GM21825 (cell line): ENCODE results near the gene RNPS1.
"Not testable (repeated sequence)": the region's sequence is repeated elsewhere in the genome, so short reads cannot be mapped to it uniquely, and the experiment has no call there.

ENCODE experiments used
- ATAC-seq: cut with Tn5 transposase; IDR thresholded peaks from one replicate; pipeline ENCODE4 v1.9.1; 2021; ENCODE audit warnings: mild to moderate bottlenecking, moderate library complexity; ENCODE audit not compliant: unreplicated experiment

RNPS1 gene

DNA sequence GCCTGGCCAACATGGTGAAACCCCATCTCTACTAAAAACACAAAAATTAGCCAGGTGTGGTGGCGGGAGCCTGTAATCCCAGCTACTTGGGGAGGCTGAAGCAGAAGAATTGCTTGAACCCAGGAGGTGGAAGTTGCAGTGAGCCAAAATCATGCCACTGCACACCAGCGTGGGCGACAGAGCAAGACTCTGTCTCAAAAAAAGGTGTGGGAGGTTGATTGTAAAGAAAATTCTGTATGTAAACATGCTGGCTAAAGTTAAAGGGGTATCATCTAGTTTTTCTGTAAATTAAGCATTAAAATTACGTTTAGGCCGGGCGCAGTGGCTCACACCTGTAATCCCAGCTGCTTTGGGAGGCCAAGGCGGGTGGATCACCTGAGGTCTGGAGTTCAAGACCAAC lies 9.4 kb downstream of the RNPS1 start:
- not testable (repeated sequence) for ATAC-seq

- ATAC-seq: no peak
These were observed 10.2 kb downstream of the RNPS1 start for GRCh38 chr16:2257726-2258125.

- no peak for ATAC-seq
These were observed 11.3 kb downstream of the RNPS1 start for GRCh38 chr16:2256531-2257140.

GRCh38 chr16:2253293-2253692 lies 14.6 kb downstream of the RNPS1 start:
- no peak for ATAC-seq

- ATAC-seq: no peak
These were observed 15.1 kb downstream of the RNPS1 start for GRCh38 chr16:2252806-2253148.

- ATAC-seq: peak; percentile 88
These were observed 16.4 kb downstream of the RNPS1 start, which contains the start of gene ECI1 for GRCh38 chr16:2251296-2252111. TSS of gene ECI1 (minus strand) at chr16:2251587. CDS start at chr16:2251566, 21 bp downstream.

DNA sequence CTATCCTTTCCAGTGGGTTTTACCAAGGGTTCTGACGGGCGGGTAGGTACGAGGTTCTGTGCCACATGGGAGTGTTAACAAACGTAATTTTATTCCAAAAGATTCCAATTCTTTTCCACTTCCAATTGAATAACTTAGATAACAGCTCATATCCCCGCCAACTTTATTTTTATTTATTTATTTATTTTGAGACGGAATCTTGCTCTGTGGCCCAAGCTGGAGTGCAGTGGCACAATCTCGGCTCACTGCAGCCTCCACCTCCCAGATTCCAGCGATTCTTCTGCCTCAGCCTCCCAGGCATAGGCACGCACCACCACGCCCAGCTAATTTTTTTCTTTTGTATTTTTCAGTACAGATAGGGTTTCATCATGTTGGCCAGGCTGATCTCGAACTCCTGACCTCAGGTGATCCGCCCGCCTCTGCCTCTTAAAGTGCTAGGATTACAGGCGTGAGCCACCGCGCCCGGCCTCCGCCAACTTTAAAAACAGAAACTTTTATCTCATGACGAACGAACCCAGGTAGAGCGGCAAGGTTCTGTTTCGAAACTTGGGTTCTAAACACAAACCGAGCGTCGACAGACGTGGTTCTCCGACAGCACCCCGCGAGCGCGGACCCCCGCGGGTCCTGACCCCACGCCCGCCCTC lies 17.2 kb downstream of the RNPS1 start:
- ATAC-seq: no peak

GRCh38 chr16:2246301-2246885 lies 21.5 kb downstream of the RNPS1 start:
- no peak for ATAC-seq

- no peak for ATAC-seq
These were observed 22.8 kb downstream of the RNPS1 start for GRCh38 chr16:2244926-2245795.

- no peak for ATAC-seq
These were observed 23.6 kb downstream of the RNPS1 start for GRCh38 chr16:2244301-2244700.

GRCh38 chr16:2243781-2244180 lies 24.1 kb downstream of the RNPS1 start:
- no peak for ATAC-seq

- no peak for ATAC-seq
These were observed 24.8 kb downstream of the RNPS1 start for GRCh38 chr16:2243031-2243528.

GRCh38 chr16:2242598-2242997 lies 25.3 kb downstream of the RNPS1 start:
- ATAC-seq: no peak

GRCh38 chr16:2240331-2240730 lies 27.6 kb downstream of the RNPS1 start:
- ATAC-seq: not testable (repeated sequence)

DNA sequence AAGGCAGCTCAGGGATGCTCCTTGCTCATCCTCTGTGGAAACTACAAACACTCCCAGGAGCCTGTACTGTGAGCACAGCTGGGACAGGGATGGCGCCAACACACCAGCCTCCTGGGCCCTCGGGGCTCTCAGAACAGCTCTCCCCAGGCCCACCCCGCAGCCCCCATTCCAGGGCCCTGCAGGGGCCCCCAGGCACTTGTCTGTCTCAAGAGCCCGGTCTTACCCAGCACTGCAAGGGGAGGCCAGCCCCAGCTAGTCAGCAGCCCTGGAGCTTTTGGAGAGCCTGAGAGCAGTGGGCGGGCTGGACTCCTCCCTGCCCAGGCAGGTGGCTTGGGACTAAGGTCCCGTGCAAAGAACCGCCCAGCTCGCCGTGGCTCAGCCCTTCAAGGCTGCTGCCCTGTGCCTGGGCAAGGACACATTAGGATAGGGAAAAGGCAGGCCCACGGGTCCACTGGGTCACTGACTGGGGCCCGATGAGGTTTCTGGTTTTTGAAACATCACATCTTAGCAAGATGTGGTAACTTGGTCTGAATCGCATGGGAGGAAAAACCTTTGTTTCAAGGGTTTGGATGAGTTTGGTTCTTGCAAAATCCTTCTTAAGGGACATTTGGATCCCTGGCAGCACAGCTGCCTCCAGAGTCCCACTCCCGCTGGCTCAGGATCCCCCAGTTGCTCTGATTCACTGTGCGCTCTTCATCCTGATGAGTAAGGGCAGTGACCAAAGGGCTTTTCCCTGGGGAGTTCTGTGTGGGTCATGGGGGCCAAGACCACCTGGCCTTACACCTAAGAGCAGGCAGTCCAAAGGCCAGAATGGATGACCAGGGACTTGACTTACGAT lies 28.9 kb downstream of the RNPS1 start:
- no peak for ATAC-seq

- no peak for ATAC-seq
These were observed 29.6 kb downstream of the RNPS1 start for GRCh38 chr16:2238150-2238837.

- ATAC-seq: no peak
These were observed 30.3 kb downstream of the RNPS1 start for GRCh38 chr16:2237493-2238149.

- ATAC-seq: no peak
These were observed 30.8 kb downstream of the RNPS1 start for GRCh38 chr16:2237102-2237482.
